ENCODE measurements around the gene ZNF547.
A peak's percentile ranks its signal among the peaks of the same experiment; 100 is the strongest.
"Not testable (repeated sequence)": the region's sequence is repeated elsewhere in the genome, so short reads cannot be mapped to it uniquely, and the experiment has no call there.

ZNF547 gene

DNA sequence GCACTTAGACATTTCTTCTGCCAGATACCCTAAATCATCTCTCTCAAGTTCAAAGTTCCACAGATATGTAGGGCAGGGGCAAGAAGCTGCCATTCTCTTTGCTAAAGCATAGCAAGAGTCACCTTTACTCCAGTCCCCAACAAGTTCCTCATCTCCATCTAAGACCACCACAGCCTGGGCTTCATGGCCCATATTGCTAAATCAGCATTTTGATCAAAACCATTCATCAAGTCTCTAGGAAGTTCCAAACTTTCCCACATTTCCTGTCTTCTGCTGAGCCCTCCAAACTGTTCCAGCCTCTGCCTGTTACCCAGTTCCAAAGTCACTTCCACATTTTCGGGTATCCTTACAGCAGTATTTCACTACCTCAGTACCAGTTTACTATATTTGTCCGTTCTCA is 11.3 kb downstream of the ZNF547 start:
- not testable (repeated sequence) for DNase-seq (ENCODE audit: low spot score)

DNA sequence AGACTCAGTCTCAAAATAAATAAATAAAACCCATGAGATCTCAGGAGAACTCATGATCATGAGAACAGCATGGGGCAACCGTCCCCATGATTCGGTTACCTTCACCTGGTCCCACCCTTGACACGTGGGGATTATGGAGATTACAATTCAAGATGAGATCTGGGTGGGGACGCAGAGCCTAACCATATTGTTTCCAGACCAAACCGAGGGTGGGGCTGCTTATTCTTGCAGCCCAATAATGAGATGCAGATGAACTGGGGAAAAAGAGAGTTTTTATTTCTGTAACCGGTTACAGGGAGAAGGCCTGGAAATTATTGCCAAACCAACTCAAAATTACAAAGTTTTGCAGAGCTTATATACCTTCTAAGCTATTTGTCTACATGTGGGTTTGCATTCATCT is 12.8 kb downstream of the ZNF547 start:
- DNase-seq (ENCODE audit: low spot score) = no peak

DNA sequence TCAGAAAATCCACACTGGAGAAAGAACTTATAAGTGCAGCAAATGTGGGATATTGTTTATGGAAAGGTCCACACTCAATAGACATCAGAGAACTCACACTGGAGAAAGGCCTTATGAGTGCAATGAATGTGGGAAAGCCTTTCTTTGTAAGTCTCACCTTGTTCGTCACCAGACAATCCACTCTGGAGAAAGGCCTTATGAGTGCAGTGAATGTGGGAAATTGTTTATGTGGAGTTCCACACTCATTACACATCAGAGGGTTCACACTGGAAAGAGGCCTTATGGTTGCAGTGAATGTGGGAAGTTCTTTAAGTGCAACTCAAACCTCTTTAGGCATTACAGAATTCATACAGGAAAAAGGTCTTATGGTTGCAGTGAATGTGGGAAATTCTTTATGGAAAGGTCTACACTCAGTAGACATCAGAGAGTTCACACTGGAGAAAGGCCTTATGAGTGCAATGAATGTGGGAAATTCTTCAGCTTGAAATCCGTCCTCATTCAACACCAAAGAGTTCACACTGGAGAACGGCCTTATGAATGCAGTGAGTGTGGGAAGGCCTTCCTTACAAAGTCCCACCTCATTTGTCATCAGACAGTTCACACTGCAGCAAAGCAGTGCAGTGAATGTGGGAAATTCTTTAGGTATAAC is 14.3 kb downstream of the ZNF547 start:
- DNase-seq (ENCODE audit: low spot score) = no peak

DNA sequence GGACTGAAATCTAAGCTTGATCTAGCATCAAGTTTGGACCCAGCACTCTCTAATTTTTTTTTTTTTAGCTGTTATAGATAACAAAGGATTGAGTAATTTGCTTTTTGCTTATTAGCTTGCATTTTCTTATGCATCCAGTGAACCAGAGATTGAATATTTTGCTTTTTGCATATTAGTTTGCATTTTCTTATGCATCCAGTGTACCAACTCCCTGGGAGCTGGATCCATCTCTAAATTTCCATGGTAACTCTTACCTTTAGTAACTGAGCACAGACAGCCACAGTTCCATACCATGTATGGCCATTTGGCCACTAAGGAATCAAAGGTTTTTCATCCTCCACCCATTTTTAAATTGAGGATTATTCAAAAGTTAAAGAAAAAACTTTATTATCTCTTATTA is 17.6 kb downstream of the ZNF547 start:
- no peak for DNase-seq (ENCODE audit: low spot score)

DNA sequence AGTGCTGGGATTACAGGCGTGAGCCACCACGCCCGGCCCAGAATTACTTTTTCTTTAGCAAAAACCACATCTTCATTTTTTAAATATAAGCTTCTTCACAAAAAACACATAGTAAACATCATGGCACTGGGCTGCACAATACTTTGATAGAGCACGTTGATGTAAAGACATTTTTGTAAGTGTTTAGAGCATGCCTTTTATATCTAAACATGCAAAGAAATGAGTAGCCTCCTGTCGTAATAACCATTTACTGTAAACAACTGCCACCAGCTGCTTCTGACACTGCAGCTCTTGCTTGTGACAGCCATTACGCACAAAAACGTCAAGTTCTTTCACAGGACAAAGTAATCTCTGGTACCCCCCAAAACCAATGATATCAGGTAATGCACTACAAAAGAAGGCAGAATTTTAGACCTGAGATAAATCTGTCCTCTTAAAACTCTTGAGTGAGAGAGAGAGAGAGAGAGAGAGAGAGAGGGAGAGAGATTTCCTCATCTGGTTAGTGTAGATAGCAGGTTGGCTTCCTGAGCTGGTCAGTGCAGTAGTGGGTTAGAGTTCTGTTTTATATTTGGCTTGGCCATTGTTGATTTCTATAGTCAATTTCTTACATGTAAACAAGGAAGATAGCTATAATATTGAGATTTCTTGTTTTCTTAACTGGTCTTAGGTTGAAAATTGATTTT is 19.6 kb downstream of the ZNF547 start:
- DNase-seq (ENCODE audit: low spot score) = no peak

DNA sequence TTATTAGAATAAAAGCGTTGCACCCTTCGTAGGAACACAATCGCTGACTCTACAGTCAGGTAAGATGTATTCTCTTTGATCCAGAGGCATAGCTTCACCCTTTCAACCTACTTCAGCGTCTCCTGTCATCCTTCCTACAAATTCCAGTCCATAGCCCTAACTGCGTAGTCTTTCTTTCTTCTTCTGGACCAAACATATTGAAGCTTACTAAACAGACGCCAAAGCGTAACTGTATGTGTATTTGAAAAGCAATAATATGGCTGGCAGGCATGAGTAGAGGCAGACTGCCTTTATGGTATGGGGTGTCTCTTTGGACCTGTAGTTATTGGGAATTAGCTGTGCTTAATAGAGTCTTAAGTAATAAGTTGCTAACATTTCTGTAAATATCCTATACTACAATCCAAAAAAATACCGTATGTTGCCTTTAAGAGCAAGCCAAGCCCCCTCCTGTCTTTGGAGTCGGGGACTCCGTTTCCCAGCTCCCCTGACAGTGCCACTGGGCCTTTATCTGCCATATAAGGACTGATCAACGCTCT is 25.9 kb downstream of the ZNF547 start:
- DNase-seq (ENCODE audit: low spot score) = no peak

DNA sequence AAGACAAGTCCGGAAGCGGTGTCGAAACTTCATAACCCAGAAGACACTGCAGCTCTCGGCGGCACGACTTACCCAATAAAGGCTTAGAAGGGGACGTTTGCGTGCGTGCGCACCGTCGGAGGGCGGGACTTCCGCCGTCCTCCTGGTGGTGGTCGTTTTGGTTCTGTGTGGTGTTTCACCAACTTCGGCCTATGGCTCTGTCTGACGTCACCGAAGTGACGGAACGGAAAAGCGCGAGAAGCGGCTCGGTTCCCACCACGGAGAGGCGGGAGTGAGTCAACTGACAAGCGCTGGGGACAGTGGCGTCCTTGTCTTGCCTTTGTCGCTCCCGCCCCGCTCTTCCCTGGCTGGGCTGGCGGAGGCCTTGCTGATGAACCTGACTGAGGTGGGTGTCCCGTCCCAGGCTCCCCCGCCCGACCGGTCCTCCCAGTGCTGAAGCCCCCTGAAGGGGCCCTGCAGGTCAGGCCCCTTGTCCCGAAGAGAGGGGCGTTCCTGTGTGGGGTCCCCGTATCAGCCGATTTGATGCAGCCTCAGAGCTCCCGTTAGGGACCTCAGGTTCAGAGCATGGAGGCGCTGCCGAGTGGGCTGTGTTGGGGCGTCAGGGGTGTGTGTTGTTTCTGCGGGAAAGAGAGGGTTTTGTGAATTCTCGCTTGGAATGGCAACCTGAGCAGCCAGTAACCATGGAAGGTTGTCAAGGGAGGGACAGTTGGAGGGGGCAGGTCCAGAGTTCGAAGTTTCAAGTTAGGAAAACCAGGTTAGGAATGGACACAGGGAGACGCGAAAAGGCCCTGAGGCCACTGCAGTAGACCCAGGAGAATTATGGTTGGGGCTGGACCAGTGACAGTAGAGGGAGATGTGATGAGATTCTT is 26.6 kb downstream of the ZNF547 start, which contains the start of gene ZNF548:
Gene ZNF548, plus strand, starts transcription at position 125 of the 869 bp plus-strand sequence. Its CDS starts 246 bp downstream, at position 371.
- peak; percentile 99 for DNase-seq (ENCODE audit: low spot score)

DNA sequence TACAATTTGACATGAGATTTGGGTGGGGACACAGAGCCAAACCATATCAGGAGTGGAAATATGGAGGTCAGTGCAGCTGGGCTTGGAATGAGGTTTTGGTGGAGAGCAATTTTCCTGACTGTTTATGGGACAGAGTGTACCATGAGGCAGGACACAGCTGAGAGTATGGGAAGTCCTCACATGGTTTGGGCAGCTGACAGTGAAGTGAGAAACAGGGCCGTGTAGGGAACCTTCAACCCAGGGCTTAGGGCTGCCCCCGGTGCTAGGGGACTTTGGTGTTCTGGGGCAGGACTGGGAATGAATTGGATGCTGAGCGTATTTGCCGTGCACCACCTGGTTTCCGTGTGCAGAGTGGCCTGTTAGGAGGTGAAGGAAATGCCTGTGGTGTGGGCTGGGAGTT is 32.4 kb downstream of the ZNF547 start:
- no peak for DNase-seq (ENCODE audit: low spot score)

DNA sequence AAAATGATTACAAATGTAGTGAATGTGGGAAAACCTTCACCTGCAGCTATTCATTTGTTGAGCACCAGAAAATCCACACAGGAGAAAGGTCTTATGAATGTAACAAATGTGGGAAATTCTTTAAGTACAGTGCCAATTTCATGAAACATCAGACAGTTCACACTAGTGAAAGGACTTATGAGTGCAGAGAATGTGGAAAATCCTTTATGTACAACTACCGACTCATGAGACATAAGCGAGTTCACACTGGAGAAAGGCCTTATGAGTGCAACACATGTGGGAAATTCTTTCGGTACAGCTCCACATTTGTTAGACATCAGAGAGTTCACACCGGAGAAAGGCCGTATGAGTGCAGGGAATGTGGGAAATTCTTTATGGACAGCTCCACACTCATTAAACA is 35.5 kb downstream of the ZNF547 start:
- DNase-seq (ENCODE audit: low spot score) = no peak

DNA sequence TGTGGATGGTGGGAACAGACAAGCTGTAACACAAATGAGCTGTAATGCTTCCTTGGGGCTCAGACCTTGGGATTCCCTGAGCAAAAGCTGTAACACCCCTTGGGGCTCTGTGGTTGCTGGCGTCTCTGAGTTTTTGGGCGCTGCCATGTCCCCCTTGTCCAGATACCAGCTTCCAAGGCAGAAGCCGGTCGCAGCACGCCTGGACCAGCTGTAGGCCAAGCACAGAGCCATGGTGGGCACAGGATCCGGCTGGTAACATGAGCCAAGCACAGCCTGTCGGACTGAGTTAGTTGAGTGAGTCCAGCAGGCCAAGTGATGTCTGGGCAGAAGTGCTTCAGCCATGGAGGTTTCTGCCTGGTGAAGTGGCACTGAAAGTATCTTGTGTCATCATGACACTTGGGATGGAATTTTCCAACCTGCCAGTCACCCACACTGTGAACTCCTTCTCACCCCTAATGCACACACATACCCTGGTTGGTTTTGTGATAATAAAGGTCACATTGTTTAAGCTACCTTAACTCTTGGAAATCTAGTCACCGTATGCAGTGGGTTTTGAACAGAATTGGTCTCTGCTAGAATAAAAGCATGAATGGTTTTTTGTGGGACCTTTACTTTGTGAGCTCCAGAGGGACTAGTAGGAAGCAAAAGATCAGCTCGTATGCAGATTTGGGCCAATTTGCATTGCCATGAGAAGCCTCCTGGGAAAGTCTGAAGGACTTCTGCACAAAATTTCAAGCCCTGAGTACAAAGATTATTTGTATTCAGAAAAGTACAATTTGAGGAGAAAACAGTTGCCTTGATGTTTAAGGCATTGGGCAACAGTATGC is 40.6 kb downstream of the ZNF547 start:
- DNase-seq (ENCODE audit: low spot score) = no peak

DNA sequence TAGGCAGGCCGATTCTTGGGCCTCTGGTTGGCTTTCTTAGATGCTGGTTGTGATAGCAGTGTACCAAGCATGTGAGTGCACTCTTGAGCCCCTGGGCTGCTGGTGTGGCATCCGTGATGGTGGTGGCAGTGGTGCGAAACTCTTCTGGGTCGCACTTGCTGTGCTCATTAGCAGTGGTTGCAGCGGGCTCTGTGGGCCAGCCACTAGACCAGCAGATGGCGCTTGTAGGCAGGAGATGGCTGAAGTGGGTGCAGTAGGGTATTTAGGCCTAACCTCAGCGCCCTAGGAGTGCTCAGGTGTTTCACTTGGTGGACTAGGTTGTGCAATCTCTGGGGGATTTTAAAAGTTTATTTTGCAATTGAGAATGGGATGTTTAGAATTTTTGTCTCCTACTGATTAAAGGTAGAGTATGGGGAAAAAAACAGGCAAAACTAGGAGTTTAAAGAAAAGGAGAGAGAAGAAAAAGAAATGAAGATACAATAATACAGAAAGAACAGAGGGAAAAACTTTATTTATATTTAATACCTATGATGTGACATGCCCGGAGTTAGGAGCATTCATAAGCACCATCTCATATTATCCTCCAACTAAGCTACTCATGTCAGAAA is 43.3 kb downstream of the ZNF547 start:
- DNase-seq (ENCODE audit: low spot score) = no peak

DNA sequence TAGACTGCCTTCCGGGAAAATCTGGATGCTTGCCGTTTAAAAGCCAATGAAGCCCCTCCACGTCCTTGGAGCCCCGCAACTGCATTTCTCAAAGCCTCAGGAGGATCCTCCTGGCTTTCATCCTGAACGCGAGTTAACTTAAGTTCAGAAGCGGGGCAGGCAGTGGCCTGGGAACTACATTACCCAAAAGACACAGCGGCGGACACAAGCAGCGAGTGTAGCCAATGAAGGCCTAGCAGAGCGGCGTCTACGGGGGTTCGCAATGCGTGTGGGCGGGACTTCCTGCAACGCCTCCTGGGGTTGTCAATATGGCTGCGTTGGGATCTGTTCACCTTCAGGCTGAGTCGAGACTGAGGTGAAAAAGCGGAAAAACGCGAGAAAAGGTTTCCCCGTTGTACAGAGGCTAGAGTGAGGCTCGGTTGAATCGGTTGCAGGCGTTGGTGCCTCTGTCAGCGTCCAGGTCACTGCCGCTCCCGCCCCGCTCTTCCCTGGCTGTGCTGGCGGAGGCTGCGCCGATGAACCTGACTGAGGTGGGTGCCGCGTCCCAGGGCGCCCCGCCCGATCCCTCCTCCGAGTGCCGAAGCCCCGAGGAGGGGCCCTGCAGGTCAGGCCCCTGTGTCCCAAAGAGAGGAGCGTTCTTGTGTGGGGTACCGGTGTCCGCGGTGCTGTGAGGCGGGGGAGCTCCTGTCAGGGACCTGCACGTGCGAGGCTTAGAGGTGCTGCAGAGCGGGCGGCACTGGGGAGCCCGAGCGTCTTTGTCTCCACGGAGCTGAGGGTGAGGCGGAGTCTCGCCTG is 47.7 kb downstream of the ZNF547 start, which contains the start of gene ZNF17:
Gene ZNF17, plus strand, starts transcription at position 285 of the 795 bp plus-strand sequence. CDS start 2,455 bp downstream, outside the sequence.
- peak; percentile 93 for DNase-seq (ENCODE audit: low spot score)

DNA sequence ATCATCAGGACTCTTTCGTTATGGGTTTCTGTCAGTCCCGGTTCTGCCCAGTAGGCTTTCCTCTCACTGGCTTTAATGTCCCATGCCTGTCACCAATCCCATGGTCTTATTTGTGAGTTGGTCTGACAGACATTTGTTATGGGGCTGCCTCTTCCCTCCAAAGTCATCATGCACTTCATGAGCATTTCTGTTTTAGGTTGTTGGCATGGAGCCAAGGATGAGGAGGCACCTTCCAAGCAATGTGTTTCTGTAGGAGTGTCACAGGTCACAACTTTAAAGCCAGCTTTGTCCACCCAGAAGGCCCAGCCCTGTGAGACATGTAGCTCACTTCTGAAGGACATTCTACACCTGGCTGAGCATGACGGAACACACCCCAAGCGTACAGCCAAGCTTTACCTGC is 56.1 kb downstream of the ZNF547 start:
- no peak for DNase-seq (ENCODE audit: low spot score)

DNA sequence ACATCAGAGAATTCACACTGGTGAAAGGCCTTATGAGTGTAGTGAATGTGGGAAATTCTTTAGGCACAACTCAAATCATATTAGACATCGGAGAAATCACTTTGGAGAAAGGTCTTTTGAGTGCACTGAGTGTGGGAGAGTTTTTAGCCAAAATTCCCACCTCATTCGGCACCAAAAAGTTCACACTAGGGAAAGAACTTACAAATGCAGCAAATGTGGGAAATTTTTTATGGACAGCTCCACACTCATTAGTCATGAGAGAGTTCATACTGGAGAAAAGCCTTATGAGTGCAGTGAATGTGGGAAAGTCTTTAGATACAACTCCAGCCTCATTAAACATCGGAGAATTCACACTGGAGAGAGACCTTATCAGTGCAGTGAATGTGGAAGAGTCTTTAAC is 57.7 kb downstream of the ZNF547 start:
- DNase-seq (ENCODE audit: low spot score) = no peak
